GM10266 (cell line): ENCODE measurements around the gene TRIM46.

Source experiments
- DNase-seq: peaks from one replicate; pipeline ENCODE4 v3.0.0; 2012; ENCODE audit errors: extremely low spot score
- CTCF ChIP-seq: IDR thresholded peaks from 2 replicates; pipeline ENCODE4 v1.5.1; 2012; ENCODE audit warnings: mild to moderate bottlenecking, low read depth; ENCODE audit not compliant: control insufficient read depth, insufficient read depth; ENCODE audit errors: missing control alignments

TRIM46 gene

DNA sequence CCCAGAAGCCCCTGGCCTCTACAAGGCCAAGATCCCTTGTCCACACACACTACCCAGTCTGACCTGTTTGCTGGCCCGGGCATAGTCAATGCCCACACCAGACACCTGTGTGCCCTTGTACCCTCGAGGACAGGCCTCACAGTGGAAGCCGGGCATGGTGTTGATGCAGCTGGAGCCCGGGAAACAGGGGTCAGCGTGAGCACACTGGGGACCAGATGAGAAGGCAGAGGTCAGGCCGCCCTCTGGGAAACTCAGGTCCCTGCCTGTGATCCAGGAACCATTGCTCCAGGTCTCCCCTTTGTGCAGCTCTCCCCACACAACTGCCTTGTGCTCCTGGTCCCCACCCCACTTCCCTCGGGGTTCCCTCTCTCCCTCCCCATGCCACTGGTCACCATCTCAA, 28.5 kb downstream of the TRIM46 start:
- no peak for DNase-seq
- TF ChIP-seq CTCF = no peak

DNA sequence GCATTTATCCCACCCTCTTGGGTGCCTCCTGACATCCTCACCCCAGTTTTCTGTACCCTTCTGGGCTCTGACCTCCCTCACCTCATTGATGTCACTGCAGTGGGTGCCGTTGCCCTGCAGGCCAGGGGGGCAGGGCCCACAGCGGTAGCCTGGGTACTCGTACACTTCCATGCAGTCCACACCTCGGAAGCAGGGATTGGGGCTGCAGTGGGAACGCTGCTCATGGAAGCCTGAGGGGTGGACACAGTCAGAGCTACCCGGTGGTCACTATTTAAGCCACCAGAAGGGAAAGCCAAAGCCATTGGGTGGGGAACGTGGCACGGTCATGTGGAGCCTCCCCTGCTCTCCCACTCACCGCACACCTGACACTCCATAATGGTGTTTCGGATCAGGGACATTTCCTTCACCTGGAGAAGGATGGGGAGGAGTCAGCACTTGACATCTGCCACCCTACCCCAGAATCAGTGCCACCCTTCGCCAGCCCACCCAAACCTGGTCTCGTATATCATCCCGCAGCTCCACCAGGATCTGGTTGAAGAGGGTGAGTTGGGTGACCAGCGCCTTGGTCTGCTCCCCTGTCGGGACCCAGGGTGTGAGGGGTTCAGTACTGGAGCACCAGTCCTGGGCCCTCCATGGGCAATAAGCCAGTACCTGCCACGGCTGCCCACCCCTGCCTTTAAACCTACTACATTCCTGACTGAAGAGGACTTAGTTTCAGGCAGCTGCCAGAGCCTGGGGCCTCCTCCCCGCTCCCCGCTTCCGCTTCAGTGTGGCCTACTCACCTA, 29.3 kb downstream of the TRIM46 start:
- no peak for TF ChIP-seq CTCF
- DNase-seq = no peak

DNA sequence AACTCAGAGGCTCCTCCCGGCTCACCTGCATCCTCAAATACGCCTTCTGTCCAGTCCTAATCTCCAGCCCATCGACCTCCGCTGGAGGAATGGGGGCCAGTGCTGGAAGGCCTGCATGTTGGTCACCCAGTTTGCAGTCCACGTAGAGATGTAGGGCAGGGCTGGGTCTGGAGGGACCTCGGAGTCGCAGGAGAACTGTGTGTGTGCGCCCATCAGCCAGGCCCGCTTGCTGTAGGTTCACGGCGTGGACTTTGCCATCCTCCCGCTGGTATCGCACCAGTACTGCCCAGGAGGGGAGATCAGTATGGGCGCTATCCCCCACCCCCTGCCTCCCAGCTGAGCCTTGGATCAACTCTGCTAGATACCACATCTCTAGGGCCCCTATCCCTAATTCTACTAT, 31.4 kb downstream of the TRIM46 start:
- no peak for DNase-seq
- no peak for TF ChIP-seq CTCF

GRCh38 chr1:155205969-155206593, 32.4 kb downstream of the TRIM46 start:
- DNase-seq = no peak
- no peak for TF ChIP-seq CTCF

DNA sequence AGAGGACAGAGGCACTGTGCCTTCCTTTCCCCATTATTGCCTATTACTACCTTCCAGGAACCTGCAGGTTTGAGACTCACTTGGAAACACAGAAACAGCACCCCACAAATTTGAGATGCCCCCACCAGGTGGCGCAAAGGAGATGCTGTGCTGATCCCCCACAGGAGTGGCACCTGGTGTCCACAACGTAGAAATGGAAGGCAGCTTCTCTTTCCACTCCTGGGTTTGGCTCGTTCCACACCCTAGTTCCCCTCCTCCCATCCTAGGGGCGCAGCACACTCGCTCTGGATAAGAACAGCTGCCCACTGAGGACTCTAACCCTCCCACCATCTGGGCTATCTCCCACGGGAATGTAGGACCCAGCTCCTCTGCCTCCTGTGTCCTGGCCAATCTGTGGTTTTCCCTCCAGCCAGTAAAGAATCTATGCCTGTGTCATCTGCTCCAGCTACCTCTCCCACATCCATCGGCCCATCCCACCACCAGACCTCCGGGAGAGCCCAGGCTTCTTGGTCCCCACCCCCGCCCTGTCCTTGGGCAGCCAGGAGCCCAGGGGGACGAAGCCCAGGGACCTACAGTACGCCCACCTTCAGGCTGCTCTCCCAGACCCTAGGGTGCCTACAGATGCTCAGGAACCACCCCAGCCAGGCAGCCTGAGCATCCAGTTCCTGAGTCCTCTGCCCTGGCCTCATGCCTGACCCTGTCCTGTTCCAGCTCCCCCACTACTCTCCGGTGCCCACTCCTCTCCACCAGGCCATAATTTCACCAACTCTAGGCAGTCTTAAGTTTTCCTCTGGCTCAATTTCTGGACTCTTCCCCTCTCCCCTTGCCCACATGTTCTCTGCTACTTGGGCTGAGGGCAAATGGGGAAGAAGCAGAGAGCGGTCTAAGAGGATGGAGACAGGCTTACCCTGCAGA, 33.5 kb downstream of the TRIM46 start:
- TF ChIP-seq CTCF = peak; percentile 76
- DNase-seq = peak; percentile 85

DNA sequence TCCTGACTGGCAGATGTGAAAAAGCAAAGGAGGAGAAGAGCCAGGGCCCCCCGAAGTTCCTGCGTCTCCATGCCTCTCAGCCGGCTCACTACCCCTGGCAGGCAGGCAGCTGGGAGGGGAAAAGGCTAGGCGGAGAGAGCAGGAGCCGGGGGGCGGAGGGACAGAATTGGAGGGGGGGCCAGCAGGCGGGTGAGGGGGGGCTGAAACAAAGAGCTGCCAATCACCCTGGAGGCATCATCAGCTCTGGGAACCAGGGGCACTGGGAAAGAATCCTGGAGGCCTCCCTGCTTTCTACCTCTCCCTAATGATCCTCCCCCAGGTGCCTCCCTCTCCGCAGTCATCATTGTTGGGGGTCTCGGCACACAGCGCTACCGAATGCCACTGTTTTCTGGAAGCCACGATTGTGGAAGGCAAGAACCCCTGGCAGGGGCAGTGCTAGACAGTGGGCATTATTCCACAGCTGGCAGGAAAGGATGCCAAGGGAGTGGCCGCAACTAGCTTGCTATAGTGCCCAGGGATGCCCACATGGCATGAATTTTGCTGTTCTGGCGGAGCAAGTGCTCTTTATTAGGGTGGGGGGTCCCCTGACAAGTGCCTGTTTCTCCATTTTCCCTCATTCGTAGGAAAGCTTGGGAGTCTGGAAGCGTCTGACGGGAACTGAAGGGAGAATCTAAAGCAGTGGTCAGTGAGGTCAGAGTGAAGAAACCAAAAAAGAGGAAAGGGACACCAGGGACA, 34.3 kb downstream of the TRIM46 start, which contains the start of gene THBS3:
Gene THBS3 (minus strand): TSS at position 92 of the 735 bp plus-strand sequence. CDS start 21 bp downstream, at position 71.
- no peak for TF ChIP-seq CTCF
- peak; percentile 2 for DNase-seq
